Measurements from ENCODE around the gene FAM89B.

Gene FAM89B

DNA sequence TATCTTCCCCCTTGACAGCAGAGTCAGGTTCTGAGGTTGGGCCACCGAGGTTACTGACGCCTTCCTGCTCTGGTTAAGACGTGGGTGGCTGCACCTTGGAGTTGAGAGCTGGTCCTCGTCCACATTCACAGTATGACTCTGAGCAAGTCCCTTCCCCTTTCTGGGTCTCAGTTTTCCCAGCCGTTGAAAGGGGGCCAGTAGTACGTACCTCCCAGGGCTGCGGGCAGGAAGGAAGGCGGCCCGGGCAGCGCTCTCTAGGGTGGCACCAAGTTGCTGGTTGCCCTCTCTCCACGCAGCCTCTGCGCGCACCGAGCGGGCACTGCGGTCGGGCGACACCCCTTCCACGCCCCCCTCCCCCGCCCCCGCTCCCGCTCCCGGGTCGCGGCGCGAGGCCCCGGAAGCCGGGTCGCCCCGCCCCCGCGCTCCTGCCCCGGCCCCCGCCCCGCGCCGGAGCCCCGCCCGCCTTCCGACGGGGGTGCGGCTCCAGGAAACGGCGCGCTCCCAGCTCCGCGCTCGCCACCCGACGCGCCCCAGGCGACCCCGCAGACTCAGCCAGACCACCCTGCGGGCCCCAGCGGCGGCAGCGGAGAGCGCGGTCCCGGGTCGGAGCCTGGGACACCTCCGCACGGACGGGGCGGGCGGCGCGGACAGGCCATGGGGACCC, 3.4 kb downstream of the FAM89B start, which contains the start of gene EHBP1L1:
Gene EHBP1L1, plus strand, starts transcription at position 486 of the 664 bp plus-strand sequence. CDS start 250 bp downstream, outside the sequence.
- DNase-seq, result peak; percentile 22

- no peak for DNase-seq
These were observed 4.0 kb downstream of the FAM89B start for GRCh38 chr11:65576232-65576866.

DNA sequence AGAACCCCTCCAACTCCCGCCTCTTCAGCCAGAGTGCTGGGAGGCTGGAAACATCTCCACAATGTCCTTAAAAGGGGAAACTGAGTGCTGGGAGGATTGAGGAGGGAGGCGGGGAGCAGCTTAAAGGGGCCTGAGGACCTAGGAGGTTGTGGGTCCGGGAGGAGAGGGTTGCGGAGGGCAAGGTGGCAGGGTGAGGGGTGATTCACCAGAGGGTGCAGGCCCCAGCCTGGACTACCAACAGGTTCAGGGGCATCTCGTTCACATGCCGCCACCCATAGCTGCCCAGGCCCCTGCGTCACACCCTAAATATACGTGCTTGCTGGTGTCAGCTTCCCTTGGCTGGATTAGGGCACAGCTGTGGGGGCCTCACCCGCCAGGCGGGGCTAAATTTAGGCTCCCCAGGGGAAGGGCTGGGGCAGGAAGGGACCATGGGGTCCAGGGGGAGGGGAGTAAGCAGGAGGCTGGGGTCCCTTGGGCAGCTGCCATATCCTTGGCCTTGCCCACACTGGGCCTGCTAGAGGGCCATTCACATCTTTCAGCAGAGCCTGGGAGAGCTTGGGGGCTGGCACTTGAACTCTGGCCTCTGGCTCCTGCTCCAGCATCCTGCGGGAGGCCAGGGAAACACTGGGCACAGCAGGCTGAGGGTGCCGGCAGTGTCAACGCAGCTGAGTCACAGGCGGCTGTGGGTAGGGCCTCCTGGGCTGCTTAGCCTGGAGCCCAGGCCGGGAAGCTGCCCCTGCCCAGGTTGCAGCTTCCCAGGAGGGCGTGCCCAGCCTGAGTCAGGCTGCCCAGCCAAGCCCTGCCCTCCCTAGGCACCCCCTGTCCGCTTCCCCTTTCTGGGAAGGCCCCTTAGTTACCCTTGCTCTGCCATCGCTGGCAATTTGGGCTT, 4.8 kb downstream of the FAM89B start:
- DNase-seq, result peak; percentile 9

DNA sequence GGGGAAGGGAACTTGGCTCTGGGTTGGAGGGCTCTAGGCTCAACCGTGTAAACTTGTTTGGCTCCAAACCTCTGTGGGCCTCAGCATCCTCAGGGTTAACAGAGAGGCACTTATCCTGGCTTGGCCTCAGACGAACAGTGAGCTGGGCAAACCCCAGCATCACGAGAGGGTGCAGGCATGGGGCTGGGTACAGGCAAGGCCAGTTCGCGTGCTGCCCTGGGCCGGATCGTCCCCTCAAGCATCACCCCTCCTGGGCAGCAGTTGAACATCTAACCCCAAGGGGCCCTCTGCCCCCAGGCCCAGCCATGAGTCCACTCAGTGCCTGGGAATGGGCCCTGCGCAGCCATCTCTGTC, 5.4 kb downstream of the FAM89B start:
- no peak for DNase-seq

DNA sequence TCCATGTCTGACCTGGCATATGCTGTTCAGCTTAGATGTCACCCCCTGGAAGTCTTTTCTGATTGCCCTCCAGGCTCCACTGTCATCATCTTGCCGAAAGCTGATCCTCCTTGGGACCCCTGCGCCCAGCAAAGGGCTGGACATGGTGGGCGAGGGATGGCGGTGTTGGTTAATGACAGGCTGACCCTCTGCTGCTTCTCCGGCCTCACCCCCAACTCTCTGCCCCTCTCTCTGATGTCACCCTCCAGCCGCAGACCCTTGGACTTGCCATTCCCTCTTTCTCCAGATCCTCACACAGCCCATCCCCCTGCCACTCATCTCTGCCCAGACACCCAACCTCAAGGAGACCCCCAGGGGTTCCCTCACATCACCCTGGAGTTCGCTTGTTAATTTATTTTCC, 5.8 kb downstream of the FAM89B start:
- DNase-seq, result no peak

DNA sequence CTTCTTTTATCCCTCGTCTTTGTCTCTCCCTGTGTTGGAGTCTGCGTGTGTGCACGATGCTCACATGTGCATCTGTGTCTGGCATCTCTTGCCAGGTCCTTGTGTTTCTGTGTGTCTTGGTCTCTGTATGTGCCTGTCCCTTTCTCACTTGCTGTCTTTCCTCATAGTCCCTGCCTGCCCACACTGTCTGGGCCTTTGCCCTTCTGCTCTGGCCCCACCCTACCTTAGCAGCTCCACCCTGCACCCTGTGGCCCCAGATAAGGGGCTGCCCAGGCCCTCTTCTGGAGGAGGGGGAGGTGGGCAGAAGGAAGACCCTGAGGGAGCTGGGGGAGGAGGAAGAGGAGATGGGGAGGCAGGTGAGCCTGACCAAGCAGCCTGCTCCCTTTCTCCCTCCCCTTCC, 6.3 kb downstream of the FAM89B start:
- DNase-seq, result no peak

- no peak for DNase-seq
These were observed 7.0 kb downstream of the FAM89B start for GRCh38 chr11:65579291-65579690.

GRCh38 chr11:65580031-65580692, 7.8 kb downstream of the FAM89B start:
- no peak for DNase-seq

DNA sequence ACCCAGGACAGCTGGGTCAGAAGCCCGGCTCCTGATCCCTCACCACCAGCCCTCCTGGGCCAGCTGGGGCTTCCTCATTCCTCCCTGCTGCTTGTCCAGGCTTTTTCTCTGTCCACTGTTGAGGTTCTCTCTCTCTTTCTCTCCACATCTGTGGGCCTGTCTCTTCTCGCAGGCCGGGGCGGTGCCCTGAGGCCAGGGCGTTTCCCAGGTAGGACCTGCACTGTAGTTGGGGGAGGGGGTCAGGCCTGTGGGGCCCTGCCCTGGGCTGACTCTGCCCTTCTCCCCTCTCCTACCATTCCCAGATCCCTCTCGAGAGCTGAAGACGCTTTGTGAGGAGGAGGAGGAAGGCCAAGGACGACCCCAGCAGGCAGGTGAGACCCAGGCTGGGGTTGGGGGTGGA, 8.4 kb downstream of the FAM89B start:
- DNase-seq, result no peak

- DNase-seq, result no peak
These were observed 9.6 kb downstream of the FAM89B start for GRCh38 chr11:65581928-65582327.

GRCh38 chr11:65583589-65583988, 11.3 kb downstream of the FAM89B start:
- DNase-seq, result no peak

GRCh38 chr11:65584106-65584505, 11.8 kb downstream of the FAM89B start:
- DNase-seq, result no peak

DNA sequence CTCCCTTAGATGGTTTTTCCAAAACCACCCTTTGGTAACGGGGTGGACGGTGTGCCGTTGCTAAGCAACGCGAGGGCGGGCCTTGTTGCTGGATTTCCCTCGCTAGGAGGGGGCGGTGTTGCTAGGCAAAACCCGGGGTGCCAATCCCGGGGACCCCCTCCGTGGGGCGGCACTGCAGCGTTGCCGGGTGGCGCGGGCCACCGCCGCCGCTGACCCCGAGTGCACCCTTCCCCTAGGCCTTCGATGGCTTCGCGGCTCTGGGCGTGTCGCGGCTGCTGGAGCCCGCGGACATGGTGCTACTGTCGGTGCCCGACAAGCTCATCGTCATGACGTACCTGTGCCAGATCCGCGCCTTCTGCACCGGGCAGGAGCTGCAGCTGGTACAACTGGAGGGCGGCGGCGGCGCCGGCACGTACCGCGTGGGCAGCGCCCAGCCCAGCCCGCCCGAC, 12.4 kb downstream of the FAM89B start:
- DNase-seq, result no peak

- DNase-seq, result no peak
These were observed 13.3 kb downstream of the FAM89B start for GRCh38 chr11:65585396-65586246.

DNA sequence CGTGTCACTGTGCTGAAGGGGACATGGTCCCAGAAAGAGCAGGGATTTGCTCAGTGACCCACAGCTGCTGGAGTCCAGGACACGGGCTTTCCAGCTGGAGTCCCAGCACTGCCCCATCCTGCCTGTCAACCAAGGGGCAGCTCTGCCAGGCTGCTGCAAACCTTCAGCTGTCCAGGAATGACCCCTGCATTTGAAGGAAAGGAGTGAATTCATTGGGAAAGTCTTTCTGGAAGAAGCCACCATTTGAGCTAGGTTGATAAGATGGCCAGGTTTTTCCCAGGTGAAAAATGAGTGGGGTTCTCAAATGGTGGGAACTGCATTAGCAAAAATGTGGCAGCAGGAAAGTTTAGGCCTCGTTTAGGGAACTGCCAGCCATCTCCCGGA, 13.9 kb downstream of the FAM89B start:
- DNase-seq, result no peak

DNA sequence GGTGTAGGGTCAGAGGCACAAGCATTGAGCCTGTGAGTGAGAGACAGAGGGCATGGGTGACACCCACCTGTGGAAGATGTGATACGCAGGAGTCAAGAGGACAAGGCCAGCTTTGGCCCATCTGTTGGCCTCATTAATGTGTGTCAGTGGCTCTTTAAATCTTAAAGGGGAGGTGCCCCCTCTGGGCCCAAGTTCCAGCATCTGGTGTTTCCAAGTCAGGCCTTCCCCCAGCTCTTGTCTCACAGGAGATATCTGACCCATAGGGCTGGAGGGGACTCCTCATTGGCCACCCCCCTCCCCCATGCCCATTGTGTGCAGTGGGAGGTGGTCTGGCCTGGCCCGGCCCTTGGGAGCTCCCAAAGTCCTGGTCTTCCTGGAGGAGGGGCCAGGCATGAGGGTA, 14.3 kb downstream of the FAM89B start:
- DNase-seq, result no peak

DNA sequence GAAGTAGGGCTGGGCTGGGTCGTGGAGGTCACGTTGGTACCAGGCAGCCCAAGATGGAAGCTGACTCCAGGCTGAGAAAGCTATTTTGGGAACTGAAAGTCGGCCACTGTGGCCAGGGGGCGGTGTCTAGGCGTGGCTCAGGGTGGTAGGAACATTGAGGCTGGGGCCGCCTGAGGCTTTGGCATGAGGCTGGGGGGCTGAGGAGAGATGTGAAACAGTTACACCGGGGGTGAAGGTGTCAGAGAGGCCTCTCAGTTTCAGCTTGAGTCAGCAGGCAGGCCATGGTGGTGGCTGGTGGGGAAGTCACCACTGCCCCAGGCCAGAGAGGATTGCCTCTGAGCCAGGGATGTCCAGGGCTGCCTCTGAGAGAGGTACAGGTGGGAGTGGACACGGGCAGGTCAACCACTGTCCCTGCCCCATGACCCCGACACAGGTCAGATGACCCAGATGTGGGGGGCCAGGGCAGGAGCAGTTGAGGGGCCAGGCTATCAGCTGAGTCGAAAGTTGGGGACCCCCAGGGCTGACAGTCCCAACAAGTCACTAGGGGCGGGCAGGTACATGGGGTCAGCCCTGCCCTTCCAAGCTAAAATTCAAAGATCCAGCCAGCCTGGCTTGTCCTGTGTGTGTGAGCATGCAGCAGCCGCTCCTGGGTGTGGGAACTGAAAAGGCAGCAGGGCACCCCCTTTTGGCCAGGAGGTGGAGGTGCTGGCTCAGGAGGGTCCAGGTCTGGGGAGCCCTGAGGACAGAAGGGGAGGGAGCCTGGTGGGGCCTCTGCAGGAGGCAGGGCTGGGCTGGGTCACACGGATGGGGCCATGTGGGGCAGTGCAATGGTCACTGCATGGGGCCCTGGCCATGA, 16.1 kb downstream of the FAM89B start:
- no peak for DNase-seq

GRCh38 chr11:65589444-65590239, 17.3 kb downstream of the FAM89B start:
- DNase-seq, result no peak

DNA sequence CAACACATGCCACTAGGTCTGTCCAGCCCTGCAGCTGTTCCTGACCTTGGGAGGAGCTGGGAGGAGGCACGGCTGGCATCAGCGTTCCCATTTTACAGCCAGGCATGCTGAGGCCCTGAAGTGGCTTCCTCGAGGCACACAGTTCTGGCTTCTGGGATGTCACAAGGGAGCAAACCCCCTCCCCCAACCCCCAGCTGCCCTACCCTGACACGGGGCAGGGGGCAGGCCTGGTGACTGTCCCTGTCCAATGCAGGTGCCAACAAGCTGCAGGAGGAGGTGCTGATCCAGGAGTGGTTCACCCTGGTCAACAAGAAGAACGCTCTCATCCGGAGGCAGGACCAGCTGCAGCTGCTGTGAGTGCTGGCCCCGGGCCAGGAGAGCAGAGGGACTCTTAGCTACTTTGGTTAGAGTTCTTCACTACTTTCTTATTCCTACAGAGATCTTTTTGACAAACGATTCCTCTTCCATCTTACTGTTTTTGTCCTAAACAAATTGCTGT, 18.0 kb downstream of the FAM89B start:
- DNase-seq, result no peak

Data from SIG-M5 (cell line).